Bronchial epithelial cell (primary cell): ENCODE measurements around the gene RANBP2. TPM values are rescaled to one million over a fixed set of nuclear protein-coding genes. Genes with fewer than 3 reads are reported as not detected.
"Not testable (repeated sequence)": the region's sequence is repeated elsewhere in the genome, so short reads cannot be mapped to it uniquely, and the experiment has no call there.

Source experiments
- DNase-seq: peaks from one replicate; pipeline ENCODE4 v3.0.0-alpha.2; 2010; ENCODE audit warnings: low read depth
- FAIRE-seq: peaks from 2 replicates; lab custom pipeline; 2011; peaks lifted over from hg19 to GRCh38; lab: Jason Lieb, UNC
- H3K27me3 ChIP-seq: 2 replicates; pipeline ENCODE4 v1.5.1; 2011; ENCODE audit warnings: low read length; ENCODE audit not compliant: control insufficient read depth, insufficient read depth
- H3K36me3 ChIP-seq: 2 replicates; pipeline ENCODE4 v1.5.1; 2011; ENCODE audit warnings: low read length; ENCODE audit not compliant: control insufficient read depth, insufficient read depth
- H3K4me3 ChIP-seq: 2 replicates; pipeline ENCODE4 v1.5.1; 2011; ENCODE audit warnings: mild to moderate bottlenecking, low read depth, low read length, control low read depth
- CTCF ChIP-seq: IDR thresholded peaks from 2 replicates; pipeline ENCODE4 v1.5.1; 2011; ENCODE audit warnings: mild to moderate bottlenecking, moderate library complexity, low read length, control low read depth, inconsistent platforms; ENCODE audit not compliant: insufficient read depth, severe bottlenecking
- total RNA-seq: library from RNA; depleted of rRNA; stranded (reverse); fragments of >200 nt; gene quantifications from 2 replicates; pipeline ENCODE4 v1.2.1, GENCODE V29; 2014

RANBP2 gene
- total RNA-seq, 1 donor from 2014 or later = 48.7 TPM

- H3K4me3 ChIP-seq = no peak overlapping the region
- FAIRE-seq (no peak), DNase-seq (no peak)
- no peak for TF ChIP-seq CTCF
- no peaks in the 10 kb centered on the region for H3K36me3 ChIP-seq
- H3K27me3 ChIP-seq = no peaks in the 10 kb centered on the region
Measured at GRCh38 chr2:108691447-108691846, 27.8 kb upstream of the RANBP2 start.

GRCh38 chr2:108701208-108701607, 18.1 kb upstream of the RANBP2 start:
- no peak for TF ChIP-seq CTCF

GRCh38 chr2:108701806-108702205, 17.5 kb upstream of the RANBP2 start:
- H3K4me3 ChIP-seq = no peak overlapping the region
- DNase-seq (no peak), FAIRE-seq (no peak)
- TF ChIP-seq CTCF = no peak
- H3K36me3 ChIP-seq = no peaks in the 10 kb centered on the region
- no peaks in the 10 kb centered on the region for H3K27me3 ChIP-seq

More at GRCh38 chr2:108701208-108701607, 18.1 kb upstream of the RANBP2 start:
- H3K36me3 ChIP-seq = no peaks in the 10 kb centered on the region
- no peak for FAIRE-seq
- no peak for DNase-seq
- H3K27me3 ChIP-seq = no peaks in the 10 kb centered on the region
- H3K4me3 ChIP-seq = no peak overlapping the region

DNA sequence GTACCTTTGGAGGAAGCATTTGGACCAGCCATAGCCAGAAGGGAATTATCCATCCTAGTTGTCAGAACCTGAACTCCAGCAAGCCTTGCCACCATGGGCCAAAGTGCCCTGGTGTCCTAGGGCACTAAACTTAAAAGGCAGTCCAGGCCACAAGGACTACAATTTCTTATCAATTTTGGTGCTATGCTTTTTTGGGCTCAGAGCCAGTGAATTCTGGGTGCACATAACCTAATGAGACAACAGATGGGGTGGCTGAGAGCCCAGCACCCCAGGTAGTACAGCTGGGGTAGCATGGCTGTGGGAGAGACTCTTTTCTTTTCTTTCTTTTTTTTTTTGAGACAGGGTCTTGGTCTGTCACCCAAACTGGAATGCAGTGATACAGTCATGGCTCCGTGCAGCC, 14.4 kb upstream of the RANBP2 start:
- TF ChIP-seq CTCF = no peak
- H3K36me3 ChIP-seq = no peaks in the 10 kb centered on the region
- DNase-seq (no peak), FAIRE-seq (no peak)
- H3K27me3 ChIP-seq = no peaks in the 10 kb centered on the region
- H3K4me3 ChIP-seq = no peak overlapping the region

DNA sequence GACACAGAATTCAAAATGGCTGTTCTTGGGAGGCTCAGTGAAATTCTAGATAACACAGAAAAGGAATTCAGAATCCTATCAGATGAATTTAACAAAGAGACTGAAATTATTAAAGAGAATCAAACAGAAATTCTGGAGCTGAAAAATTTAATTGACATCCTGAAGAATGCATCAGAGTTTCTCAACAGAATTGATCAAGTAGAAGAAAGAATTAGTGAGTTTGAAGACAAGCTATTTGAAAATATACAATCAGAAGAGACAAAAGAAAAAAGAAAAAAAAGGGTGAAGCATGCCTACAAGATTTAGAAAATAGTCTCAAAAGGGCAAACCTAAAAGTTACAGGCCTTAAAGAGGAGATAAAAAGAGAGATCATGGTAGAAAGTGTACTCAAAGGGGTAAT, 12.0 kb upstream of the RANBP2 start:
- Histone ChIP-seq H3K36me3 (no peaks in the 10 kb centered on the region), H3K4me3 (no peak overlapping the region), H3K27me3 (no peaks in the 10 kb centered on the region)
- FAIRE-seq = no peak
- DNase-seq = no peak
- TF ChIP-seq CTCF = no peak

DNA sequence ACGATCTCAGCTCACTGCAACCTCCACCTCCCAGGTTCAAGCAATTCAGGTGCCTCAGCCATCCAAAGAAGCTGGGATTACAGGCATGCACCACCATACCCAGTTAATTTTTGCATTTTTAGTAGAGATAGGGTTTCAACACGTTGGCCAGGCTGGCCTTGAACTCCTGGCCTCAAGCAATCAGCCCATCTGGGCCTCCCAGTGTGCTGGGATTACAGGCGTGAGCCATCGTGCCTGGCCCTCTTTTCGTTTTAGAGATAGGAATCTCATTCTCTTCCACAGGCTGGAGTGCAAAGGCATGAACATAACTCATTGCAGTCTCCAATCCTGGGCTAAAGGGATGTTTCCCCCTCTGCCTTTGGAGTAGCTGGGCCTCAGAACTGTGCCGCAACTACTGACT, 2.3 kb upstream of the RANBP2 start:
- not testable (repeated sequence) for DNase-seq, H3K36me3 ChIP-seq

GRCh38 chr2:108726048-108726447, 6.8 kb downstream of the RANBP2 start:
- not testable (repeated sequence) for FAIRE-seq, H3K36me3 ChIP-seq, H3K4me3 ChIP-seq, H3K27me3 ChIP-seq, DNase-seq

More for the DNA sequence above, 2.3 kb upstream of the RANBP2 start:
- not testable (repeated sequence) for FAIRE-seq, H3K4me3 ChIP-seq, H3K27me3 ChIP-seq

DNA sequence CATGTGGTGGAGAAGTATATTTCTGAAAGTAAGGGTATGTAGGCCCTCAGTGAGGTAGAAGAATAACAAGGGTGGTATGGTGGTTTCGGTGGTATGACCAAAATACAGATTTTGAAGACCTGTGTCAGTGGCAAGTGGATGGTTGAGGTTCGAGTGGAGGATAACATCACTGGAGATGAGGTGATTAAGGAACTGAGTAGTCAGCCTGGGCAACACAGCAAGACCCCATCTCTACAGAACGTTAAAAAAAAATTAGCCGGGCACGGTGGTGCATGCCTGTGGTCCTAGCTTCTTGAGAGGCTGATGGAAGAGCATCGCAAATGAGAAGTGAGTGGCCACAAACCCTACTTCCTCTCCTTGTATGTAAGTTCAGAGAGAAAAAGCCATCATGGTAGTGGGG, 15.4 kb downstream of the RANBP2 start:
- not testable (repeated sequence) for H3K27me3 ChIP-seq, DNase-seq, H3K4me3 ChIP-seq, H3K36me3 ChIP-seq, FAIRE-seq

DNA sequence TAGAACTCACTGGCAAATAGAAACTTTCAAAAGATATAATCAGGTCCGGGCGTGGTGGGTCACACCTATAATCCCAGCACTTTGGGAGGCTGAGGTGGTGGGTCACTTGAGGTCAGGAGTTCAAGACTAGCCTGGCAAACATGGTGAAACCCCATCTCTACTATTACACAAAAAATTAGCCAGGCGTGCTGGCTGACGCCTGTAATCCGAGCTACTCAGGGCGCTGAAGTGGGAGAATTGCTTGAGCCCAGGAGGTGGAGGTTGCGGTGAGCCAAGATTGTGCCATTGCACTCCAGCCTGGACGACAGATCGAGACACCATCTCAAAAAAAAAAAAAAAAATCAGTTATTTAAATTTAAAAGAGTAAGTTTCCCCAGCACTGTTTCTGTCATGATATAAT, 38.7 kb downstream of the RANBP2 start:
- not testable (repeated sequence) for FAIRE-seq

DNA sequence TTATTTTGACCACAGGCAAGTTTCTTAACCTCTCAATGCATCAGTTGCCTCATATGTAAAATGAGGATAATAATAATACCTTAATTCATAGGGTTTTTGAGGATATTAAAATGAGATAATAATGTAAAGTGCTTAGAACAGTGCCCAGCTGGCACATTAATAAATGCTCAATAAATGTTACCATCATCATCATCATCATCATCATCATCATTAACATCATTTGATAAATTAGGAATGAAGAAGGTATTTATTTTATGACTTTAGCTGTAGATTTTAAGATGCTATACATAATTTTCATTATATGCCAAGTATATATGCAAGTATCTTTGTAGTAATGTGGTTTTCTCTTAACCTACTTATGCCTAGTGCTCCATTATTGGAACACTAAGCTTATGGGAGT, 43.3 kb downstream of the RANBP2 start:
- not testable (repeated sequence) for H3K36me3 ChIP-seq, DNase-seq, FAIRE-seq

More for the DNA sequence above, 38.7 kb downstream of the RANBP2 start:
- not testable (repeated sequence) for H3K27me3 ChIP-seq, DNase-seq, H3K36me3 ChIP-seq, H3K4me3 ChIP-seq

More for the DNA sequence above, 43.3 kb downstream of the RANBP2 start:
- H3K4me3 ChIP-seq, H3K27me3 ChIP-seq: not testable (repeated sequence)
